Muscle layer of colon (tissue), 2 donors: Measurements from ENCODE around the gene FAM111A.

ENCODE experiments used
- H3K27ac ChIP-seq: one replicate; pipeline ENCODE4 v1.7.0; 2013; ENCODE audit warnings: low read depth, mild to moderate bottlenecking, low read length, moderate library complexity
- H3K27me3 ChIP-seq, 2 donors: one replicate each; pipeline ENCODE4 v1.7.0; 2013; ENCODE audit warnings: low read length in 2 of 2, mild to moderate bottlenecking in 2 of 2; ENCODE audit not compliant: insufficient read depth in 2 of 2, control insufficient read depth in 1 of 2
- H3K36me3 ChIP-seq: one replicate; pipeline ENCODE4 v1.7.0; 2013; ENCODE audit warnings: mild to moderate bottlenecking, low read length; ENCODE audit not compliant: insufficient read depth
- H3K4me1 ChIP-seq: one replicate; pipeline ENCODE4 v1.7.0; 2013; ENCODE audit warnings: mild to moderate bottlenecking, low read length; ENCODE audit not compliant: insufficient read depth
- H3K4me3 ChIP-seq, 2 donors: one replicate each; pipeline ENCODE4 v1.7.0; 2013; ENCODE audit warnings: low read length in 2 of 2, low read depth in 1 of 2, mild to moderate bottlenecking in 1 of 2, moderate library complexity in 1 of 2
- H3K9ac ChIP-seq: one replicate; pipeline ENCODE4 v1.7.0; 2013; ENCODE audit warnings: low read length
- H3K9me3 ChIP-seq: one replicate; pipeline ENCODE4 v1.7.0; 2013; ENCODE audit warnings: mild to moderate bottlenecking, low read length
- donor health status: abdominal sarcoma.
- donor health status: Adenocarcinoma of cecum.

Gene FAM111A

DNA sequence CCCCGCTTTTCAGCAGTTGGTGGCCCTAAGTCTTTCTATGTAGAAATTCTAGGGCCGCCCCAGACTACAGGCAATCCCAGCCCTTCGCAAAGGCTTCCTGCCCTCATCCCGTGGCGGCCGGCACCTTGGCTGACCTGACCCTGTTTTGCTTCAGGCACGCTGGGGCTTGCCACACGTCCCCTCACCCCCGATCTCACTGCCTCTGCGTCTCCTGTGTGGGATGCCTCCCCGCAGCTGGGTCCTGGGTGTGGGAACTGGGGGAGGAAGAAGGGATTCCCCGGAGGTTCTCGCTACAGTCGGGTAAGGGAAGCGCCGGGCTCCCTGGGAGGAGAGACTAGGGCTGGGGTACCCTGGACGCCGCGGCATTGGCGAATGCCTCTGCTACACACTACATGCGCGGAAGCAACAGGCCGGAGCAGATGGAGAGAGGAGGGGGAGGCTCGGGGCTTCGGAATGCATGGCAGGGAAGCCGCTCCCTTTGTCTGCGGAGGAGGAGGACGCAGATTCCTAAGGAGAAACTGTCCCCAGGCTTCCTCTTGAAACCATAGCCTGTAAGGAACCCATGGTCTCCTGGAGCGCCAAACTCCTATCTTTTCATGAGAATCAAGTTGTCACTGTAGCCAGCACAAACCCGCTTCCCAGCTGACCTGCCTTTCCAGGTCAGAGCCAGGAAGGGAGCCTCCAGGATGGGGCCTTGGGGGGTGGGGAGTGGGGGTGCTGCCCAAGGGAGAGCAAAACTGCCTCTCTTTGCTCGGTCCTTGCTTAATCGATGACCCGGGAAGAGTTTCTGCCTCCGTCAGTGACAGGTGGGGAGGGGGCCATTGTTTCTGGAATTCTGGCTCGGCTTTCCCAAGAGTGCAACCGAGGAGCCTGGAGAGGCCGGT lies 30.7 kb downstream of the FAM111A start:
- Histone ChIP-seq H3K9me3 (no peaks in the 10 kb centered on the region), H3K4me3 (peak overlapping the region; percentile 74 to 77), H3K36me3 (no peaks in the 10 kb centered on the region), H3K4me1 (peaks cover 8% of the 10 kb centered on the region), H3K27me3 (no peaks in the 10 kb centered on the region), H3K27ac (peak overlapping the region; percentile 48), H3K9ac (peak overlapping the region; percentile 52)

DNA sequence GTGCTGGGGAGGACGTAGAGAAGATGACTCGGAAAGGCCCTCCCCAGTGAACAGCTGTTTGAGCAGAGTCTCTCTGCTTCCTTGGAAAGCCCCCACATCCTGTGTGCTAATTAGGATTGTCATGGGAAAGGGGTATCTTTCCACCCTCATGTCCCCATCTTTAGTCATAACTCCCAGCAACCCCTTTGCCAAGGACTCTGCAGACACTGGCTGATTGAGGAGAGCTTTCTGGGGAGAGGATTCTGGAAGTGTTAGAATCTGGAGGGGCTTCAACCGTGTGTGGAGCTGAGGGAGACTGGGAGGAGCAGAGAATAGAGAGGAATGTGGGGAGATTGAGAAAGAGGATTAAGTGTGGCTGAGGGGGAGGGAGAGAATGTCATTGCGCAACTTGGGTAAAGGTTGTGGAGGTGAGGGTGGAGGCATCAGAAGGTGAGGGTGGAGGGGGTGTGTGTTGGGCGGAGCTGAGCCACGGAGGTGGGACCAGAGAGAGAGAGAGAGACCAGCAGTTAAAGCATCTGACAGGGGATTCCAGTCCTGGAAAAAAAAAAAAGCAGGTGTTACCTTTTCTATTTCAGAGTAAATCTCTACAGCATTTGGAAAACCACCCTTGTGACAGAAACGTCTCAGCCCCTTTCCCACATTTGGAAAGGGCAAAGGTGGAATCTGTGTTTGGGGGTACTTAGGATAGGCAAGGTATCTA lies 31.5 kb downstream of the FAM111A start:
- Histone ChIP-seq H3K4me3 (peak overlapping the region; percentile 1 to 77), H3K4me1 (peaks cover 8% of the 10 kb centered on the region), H3K9ac (no peak overlapping the region), H3K36me3 (no peaks in the 10 kb centered on the region), H3K9me3 (no peaks in the 10 kb centered on the region), H3K27me3 (no peaks in the 10 kb centered on the region), H3K27ac (peak overlapping the region; percentile 45)

DNA sequence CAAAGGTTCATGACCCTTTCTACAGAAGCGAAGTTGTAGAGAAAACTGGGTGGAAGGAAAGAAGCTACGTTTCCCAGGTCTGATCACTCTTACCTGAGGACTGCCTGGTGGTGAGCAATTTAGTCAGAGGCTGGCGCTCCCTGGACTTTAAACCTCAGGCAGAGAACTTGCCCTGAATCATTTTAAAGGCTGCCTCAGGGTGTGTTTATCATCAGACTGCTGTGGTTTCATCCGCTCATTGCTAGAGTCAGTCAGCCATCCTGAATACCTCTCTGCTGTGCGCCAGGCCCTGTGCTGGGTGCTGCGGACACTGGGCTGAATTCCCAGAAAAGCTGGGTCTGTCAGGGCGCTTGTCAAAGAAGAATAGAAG lies 32.0 kb downstream of the FAM111A start:
- peaks cover 8% of the 10 kb centered on the region for H3K4me1 ChIP-seq
- H3K4me3 ChIP-seq = no peak overlapping the region
- no peaks in the 10 kb centered on the region for H3K27me3 ChIP-seq
- no peak overlapping the region for H3K9ac ChIP-seq
- no peaks in the 10 kb centered on the region for H3K9me3 ChIP-seq
- H3K36me3 ChIP-seq = no peaks in the 10 kb centered on the region
- peak overlapping the region; percentile 13 for H3K27ac ChIP-seq

DNA sequence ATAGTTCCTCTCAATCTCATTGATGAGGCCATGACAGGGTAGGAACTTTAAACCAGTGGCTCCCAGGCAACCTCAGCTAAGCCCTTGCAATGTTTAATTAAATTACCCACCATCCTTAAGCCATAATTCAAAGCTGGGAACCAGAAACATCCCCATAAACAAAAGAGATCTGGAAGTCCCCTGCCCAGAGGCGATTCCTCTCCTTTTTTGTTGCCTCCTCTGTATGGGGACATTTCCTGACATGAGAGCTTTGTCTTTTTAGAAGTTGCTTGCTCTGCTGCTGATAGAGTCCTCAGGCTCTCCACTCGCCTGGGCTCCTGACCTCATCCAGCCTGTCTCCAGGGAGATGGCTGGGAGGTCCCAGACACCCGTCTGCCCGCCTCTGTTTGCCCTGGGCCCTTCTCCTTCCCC lies 32.4 kb downstream of the FAM111A start:
- H3K4me3 ChIP-seq = no peak overlapping the region
- no peak overlapping the region for H3K27ac ChIP-seq
- H3K27me3 ChIP-seq = no peaks in the 10 kb centered on the region
- no peaks in the 10 kb centered on the region for H3K36me3 ChIP-seq
- H3K4me1 ChIP-seq = peaks cover 8% of the 10 kb centered on the region
- no peak overlapping the region for H3K9ac ChIP-seq
- H3K9me3 ChIP-seq = no peaks in the 10 kb centered on the region

DNA sequence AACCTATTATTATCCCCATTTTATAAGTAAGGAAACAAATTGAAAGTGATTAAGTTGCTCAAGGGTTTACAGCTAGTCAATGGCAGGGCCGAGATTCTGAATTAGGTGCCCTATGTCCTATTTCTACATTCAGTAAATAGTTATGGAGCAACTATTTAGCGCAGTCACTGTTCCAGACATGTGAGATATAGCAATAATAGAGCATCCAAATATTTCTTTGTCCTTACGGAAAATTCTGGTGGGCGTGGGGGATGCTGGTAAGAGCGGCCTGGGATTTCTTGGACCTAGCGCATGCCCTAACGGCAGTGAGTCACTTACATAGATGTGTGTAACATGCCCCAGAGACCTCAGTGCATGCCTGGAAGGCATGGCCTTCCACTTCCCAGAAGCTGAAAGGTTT lies 33.7 kb downstream of the FAM111A start:
- H3K27ac ChIP-seq = no peak overlapping the region
- H3K36me3 ChIP-seq = no peaks in the 10 kb centered on the region
- H3K9ac ChIP-seq = no peak overlapping the region
- no peaks in the 10 kb centered on the region for H3K9me3 ChIP-seq
- peaks cover 8% of the 10 kb centered on the region for H3K4me1 ChIP-seq
- no peaks in the 10 kb centered on the region for H3K27me3 ChIP-seq
- no peak overlapping the region for H3K4me3 ChIP-seq

DNA sequence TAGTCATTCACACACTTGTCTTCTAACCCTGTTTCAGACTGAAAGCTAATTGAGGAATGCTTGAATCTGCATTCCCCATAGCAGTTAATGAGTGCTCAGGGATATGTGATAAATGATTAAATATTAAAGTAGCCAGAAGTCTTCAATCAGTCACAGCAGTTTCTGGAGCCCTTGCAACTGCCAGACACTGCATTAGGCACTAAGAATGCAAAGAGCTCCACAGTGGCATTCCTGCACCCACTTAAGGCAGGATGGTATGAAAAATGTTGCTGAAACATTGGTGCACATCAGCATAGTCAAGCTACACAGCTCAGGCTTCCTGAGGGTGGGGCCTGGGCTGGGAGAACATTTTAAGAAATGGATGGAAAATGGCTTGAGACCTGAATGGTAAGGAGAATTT lies 35.7 kb downstream of the FAM111A start:
- Histone ChIP-seq H3K4me3 (no peak overlapping the region), H3K4me1 (no peaks in the 10 kb centered on the region), H3K27me3 (no peaks in the 10 kb centered on the region), H3K36me3 (no peaks in the 10 kb centered on the region), H3K9ac (no peak overlapping the region), H3K9me3 (no peaks in the 10 kb centered on the region), H3K27ac (no peak overlapping the region)

DNA sequence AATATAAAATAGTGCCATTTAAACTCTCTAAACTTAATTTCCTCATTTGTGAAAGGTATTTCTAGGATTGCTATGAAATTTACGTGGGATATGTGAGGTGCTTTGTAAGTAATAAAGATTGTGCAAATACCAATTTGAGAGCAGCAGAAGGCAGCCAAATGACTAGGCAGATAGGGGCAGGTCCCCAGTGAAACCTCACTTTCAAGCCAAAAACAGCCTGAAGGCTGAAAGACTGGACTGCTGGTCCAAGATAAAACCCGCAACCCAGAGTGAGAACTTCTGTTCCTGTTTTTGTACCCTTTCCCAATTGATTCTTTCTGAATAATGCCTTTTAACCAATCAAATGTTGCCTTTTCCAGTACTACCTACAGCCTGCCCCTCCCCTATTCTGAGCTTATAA lies 36.5 kb downstream of the FAM111A start:
- H3K27ac ChIP-seq = no peak overlapping the region
- H3K4me1 ChIP-seq = peaks cover 2% of the 10 kb centered on the region

DNA sequence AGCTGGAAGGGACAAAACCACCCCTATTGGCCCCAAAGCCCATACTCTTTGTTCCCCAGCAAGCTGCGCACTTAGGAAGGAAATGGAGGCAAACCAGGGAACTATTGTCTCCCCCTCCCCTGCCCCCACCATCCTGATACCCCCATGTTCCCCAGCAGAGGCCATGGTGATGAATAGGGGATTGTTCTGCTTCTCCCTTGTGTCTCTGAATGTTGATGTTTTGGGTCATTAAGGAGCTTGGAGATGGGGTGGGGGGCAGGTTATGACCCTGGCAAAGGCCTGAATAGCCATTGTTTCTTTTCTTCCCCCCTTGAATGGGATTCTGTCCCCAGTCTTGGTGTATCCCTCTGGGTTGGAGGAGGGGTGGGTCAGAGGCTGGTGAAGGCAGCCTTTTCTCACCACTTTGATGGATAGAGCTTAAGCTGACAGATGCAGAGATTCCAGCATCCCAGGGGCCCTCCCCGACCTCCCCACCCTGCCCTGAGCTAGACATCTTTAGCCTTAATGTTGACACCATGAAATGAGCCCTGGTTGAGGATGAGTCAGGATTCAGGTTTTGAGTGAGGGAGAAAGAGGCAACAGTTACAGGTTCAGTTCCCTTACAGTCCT lies 37.6 kb downstream of the FAM111A start:
- Histone ChIP-seq H3K9me3 (no peaks in the 10 kb centered on the region), H3K4me1 (peaks cover 12% of the 10 kb centered on the region), H3K27ac (no peak overlapping the region), H3K9ac (no peak overlapping the region), H3K4me3 (no peak overlapping the region), H3K36me3 (no peaks in the 10 kb centered on the region), H3K27me3 (no peaks in the 10 kb centered on the region)

More for the DNA sequence above, 36.5 kb downstream of the FAM111A start:
- Histone ChIP-seq H3K9ac (no peak overlapping the region), H3K36me3 (no peaks in the 10 kb centered on the region), H3K27me3 (no peaks in the 10 kb centered on the region), H3K4me3 (no peak overlapping the region), H3K9me3 (no peaks in the 10 kb centered on the region)

DNA sequence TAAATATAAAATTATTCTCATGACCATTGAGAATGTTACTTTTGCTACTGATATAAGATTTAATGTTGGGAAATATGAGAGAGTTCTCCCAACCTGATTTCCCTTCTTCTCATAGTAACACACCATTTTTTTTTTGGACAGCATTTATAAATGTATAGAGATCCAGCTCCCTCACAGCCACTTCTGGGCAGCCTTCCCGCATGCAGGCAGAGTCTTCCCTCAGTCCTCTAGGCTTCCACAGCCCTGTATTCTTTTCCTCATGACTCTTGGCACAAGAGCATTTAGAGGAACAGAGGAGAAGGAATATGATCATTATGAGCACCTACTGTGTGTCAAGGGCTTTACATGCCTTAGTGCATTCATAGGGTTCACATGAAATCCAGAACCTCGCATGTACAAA lies 38.3 kb downstream of the FAM111A start:
- peaks cover 19% of the 10 kb centered on the region for H3K4me1 ChIP-seq
- no peak overlapping the region for H3K4me3 ChIP-seq
- H3K36me3 ChIP-seq = no peaks in the 10 kb centered on the region
- no peak overlapping the region for H3K27ac ChIP-seq
- no peak overlapping the region for H3K9ac ChIP-seq
- no peaks in the 10 kb centered on the region for H3K9me3 ChIP-seq
- H3K27me3 ChIP-seq = no peaks in the 10 kb centered on the region

DNA sequence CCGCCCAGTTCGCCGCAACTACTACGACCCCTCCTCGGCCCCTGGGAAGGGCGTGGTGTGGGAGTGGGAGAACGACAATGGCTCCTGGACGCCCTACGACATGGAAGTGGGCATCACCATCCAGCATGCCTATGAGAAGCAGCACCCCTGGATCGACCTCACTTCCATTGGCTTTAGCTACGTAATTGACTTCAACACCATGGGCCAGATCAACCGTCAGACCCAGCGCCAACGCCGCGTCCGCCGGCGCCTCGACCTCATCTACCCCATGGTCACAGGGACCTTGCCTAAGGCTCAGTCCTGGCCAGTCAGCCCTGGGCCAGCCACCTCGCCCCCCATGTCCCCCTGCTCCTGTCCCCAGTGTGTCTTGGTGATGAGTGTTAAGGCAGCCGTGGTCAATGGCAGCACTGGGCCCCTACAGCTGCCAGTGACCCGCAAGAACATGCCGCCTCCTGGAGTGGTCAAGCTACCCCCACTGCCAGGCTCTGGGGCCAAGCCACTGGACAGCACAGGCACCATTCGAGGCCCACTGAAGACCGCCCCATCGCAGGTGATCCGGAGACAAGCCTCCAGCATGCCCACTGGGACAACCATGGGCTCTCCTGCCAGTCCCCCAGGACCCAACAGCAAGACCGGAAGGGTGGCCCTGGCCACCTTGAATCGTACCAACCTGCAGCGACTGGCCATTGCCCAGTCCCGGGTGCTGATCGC lies 39.2 kb downstream of the FAM111A start:
- H3K9me3 ChIP-seq = no peaks in the 10 kb centered on the region
- H3K4me3 ChIP-seq = no peak overlapping the region
- no peak overlapping the region for H3K9ac ChIP-seq
- H3K27me3 ChIP-seq = no peaks in the 10 kb centered on the region
- no peaks in the 10 kb centered on the region for H3K36me3 ChIP-seq
- peaks cover 26% of the 10 kb centered on the region for H3K4me1 ChIP-seq
- H3K27ac ChIP-seq = no peak overlapping the region
